T-helper 1 cell treated with Interleukin-12 subunit alpha and Interleukin-12 subunit beta and Interleukin-4 antibody, amounts not matched to agents 30 μg/mL and 1 μg/mL, for 36 hours (primary cell): ENCODE measurements around the gene RASSF4.

ENCODE experiments used
- H3K27ac Mint-ChIP-seq: one replicate; pipeline ENCODE4 v1.8.0; 2021; ENCODE audit warnings: mild to moderate bottlenecking, mixed read lengths
- H3K27me3 Mint-ChIP-seq: one replicate; pipeline ENCODE4 v1.8.0; 2021; ENCODE audit warnings: low read depth, mixed read lengths
- H3K36me3 Mint-ChIP-seq: one replicate; pipeline ENCODE4 v1.8.0; 2021; ENCODE audit warnings: low read depth, mixed read lengths
- H3K4me1 Mint-ChIP-seq: one replicate; pipeline ENCODE4 v1.8.0; 2021; ENCODE audit warnings: low read depth, mixed read lengths
- H3K4me3 Mint-ChIP-seq: one replicate; pipeline ENCODE4 v1.8.0; 2021; ENCODE audit warnings: mild to moderate bottlenecking, moderate library complexity, mixed read lengths
- H3K9me3 Mint-ChIP-seq: one replicate; pipeline ENCODE4 v1.8.0; 2021; ENCODE audit warnings: mixed read lengths

Gene RASSF4

GRCh38 chr10:44969854-44970253, 10.3 kb downstream of the RASSF4 start:
- peaks cover 2% of the 10 kb centered on the region for H3K36me3 Mint-ChIP-seq
- no peaks in the 10 kb centered on the region for H3K27me3 Mint-ChIP-seq
- H3K4me1 Mint-ChIP-seq: peaks cover 45% of the 10 kb centered on the region
- no peak overlapping the region for H3K27ac Mint-ChIP-seq
- no peaks in the 10 kb centered on the region for H3K9me3 Mint-ChIP-seq
- H3K4me3 Mint-ChIP-seq: no peak overlapping the region

GRCh38 chr10:44970812-44971395, 11.3 kb downstream of the RASSF4 start:
- H3K27ac Mint-ChIP-seq: peak overlapping the region; percentile 62
- peaks cover 2% of the 10 kb centered on the region for H3K36me3 Mint-ChIP-seq
- H3K4me1 Mint-ChIP-seq: peaks cover 39% of the 10 kb centered on the region

GRCh38 chr10:44971434-44971833, 11.8 kb downstream of the RASSF4 start:
- H3K27ac Mint-ChIP-seq: no peak overlapping the region
- no peaks in the 10 kb centered on the region for H3K9me3 Mint-ChIP-seq
- H3K27me3 Mint-ChIP-seq: no peaks in the 10 kb centered on the region
- H3K4me1 Mint-ChIP-seq: peaks cover 39% of the 10 kb centered on the region
- H3K36me3 Mint-ChIP-seq: peaks cover 2% of the 10 kb centered on the region
- no peak overlapping the region for H3K4me3 Mint-ChIP-seq

More at GRCh38 chr10:44970812-44971395, 11.3 kb downstream of the RASSF4 start:
- Mint-ChIP-seq H3K4me3 (no peak overlapping the region), H3K9me3 (no peaks in the 10 kb centered on the region), H3K27me3 (no peaks in the 10 kb centered on the region)

- Mint-ChIP-seq H3K27ac (no peak overlapping the region), H3K27me3 (no peaks in the 10 kb centered on the region), H3K4me3 (no peak overlapping the region), H3K4me1 (peaks cover 46% of the 10 kb centered on the region), H3K36me3 (peaks cover 5% of the 10 kb centered on the region), H3K9me3 (no peaks in the 10 kb centered on the region)
Measured at GRCh38 chr10:44971935-44972757, 12.5 kb downstream of the RASSF4 start.

DNA sequence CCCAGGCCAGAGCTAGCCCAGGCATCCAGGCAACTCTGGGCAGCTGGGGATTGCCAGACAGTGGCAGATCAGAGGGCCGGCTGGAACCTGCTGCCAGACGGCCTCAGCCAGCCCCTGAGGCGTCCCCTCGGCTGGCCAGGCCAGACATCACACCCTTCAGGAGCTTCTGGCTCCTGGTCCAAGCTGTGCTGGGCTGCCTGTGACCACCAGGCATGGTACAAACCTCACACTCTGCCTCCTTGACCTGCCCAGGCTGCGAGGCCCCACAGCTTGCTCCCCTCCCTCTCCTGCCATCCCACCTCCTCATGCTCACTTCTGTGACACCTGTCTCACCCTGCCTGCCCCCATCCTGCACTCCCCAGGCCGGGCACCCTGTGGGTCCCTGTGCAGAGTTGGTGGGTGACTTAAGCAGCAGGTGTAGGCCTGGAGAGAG, 13.3 kb downstream of the RASSF4 start:
- no peak overlapping the region for H3K4me3 Mint-ChIP-seq
- no peaks in the 10 kb centered on the region for H3K27me3 Mint-ChIP-seq
- no peaks in the 10 kb centered on the region for H3K9me3 Mint-ChIP-seq
- peaks cover 41% of the 10 kb centered on the region for H3K4me1 Mint-ChIP-seq
- no peak overlapping the region for H3K27ac Mint-ChIP-seq
- peaks cover 5% of the 10 kb centered on the region for H3K36me3 Mint-ChIP-seq

DNA sequence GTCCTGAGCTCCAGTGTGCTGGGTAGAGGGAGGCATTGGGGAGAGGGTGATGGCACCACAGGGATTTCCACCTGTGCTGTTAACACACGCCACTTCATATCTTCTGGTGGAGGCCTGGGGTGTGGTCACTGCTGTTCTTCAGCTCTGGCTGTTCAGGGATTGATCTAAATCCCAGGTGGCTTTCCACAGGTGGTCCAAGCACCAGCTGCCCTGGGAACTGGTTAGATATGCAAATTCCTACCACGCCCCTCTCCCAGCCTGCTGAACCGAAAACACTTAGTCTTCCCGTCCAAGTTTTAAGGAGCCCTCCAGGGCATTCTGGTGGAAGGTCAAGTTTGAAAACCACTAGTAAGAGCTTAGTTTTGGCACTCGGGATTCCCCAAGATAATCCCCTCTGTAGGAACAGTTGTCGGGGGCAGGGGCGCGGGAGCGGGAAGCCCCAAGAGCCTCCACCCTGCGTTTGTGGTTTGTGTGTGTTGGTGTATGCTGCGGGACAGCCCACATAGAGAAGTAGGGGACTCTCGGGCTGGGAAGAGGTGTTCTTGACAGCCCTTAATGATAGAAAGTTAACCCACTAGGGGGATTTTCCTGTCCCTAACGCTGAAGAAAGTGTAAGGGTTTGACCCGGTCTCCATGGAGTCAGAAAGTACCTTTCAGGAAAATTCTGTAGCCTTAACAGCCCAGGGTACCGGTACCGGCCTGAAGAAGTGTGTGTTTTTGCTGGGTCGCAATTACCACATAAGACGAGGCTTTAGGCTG, 13.9 kb downstream of the RASSF4 start:
- Mint-ChIP-seq H3K4me3 (no peak overlapping the region), H3K27me3 (no peaks in the 10 kb centered on the region), H3K9me3 (no peaks in the 10 kb centered on the region), H3K27ac (no peak overlapping the region), H3K36me3 (peaks cover 5% of the 10 kb centered on the region), H3K4me1 (peaks cover 41% of the 10 kb centered on the region)

- peak overlapping the region; percentile 79 for H3K27ac Mint-ChIP-seq
- peak overlapping the region; percentile 59 for H3K4me3 Mint-ChIP-seq
- no peaks in the 10 kb centered on the region for H3K27me3 Mint-ChIP-seq
- H3K36me3 Mint-ChIP-seq: peaks cover 3% of the 10 kb centered on the region
- no peaks in the 10 kb centered on the region for H3K9me3 Mint-ChIP-seq
- peaks cover 38% of the 10 kb centered on the region for H3K4me1 Mint-ChIP-seq
Measured at GRCh38 chr10:44974082-44974627, 14.6 kb downstream of the RASSF4 start.

GRCh38 chr10:44974628-44975430, 15.2 kb downstream of the RASSF4 start:
- no peaks in the 10 kb centered on the region for H3K9me3 Mint-ChIP-seq
- peak overlapping the region; percentile 59 for H3K4me3 Mint-ChIP-seq
- H3K27ac Mint-ChIP-seq: peak overlapping the region; percentile 79
- H3K4me1 Mint-ChIP-seq: peaks cover 38% of the 10 kb centered on the region
- peaks cover 3% of the 10 kb centered on the region for H3K36me3 Mint-ChIP-seq
- no peaks in the 10 kb centered on the region for H3K27me3 Mint-ChIP-seq

DNA sequence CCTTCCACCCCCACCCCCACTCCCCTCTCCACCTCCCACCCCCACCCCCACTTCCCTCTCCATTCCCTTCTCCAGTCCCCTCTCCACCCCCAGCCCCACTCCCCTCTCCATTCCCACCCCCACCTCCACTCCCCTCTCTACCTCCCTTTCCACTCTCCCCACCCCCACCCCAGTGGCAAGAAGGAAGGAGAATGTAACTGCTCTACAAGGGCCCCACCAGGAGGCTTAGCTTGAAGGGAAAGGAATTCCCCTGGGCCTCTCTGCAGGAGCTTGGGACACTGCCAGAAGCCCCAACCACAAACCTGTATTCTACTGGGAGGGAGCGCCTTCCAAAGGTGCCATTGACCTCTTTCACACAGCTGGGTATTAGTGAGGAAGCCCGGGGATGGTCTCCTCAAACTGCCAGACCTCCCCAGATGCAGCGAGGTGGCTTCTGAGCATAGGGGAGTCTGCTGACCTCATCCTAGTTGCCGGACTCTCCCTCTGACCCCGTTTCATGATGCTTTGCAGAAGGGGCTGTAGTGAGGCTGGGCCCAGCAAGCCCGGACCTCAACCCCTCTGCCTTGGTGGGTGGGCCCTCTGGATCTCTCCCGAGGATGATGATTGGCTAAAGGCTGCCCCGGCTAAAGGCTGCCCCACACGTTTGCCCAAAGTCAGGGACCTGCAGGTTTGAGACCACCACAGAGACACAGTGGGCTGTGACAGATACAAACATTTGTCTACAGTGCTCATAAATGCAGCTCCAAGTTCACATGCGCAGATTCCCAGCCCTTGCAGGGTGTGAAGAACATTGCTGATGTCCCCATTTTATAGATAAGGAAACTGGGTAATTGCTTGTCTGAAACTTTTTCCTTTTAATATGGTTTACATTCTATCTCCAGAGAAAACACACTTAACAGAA, 16.1 kb downstream of the RASSF4 start:
- H3K4me3 Mint-ChIP-seq: peak overlapping the region; percentile 51
- peaks cover 40% of the 10 kb centered on the region for H3K4me1 Mint-ChIP-seq
- no peaks in the 10 kb centered on the region for H3K9me3 Mint-ChIP-seq
- H3K36me3 Mint-ChIP-seq: peaks cover 3% of the 10 kb centered on the region
- no peaks in the 10 kb centered on the region for H3K27me3 Mint-ChIP-seq
- H3K27ac Mint-ChIP-seq: peak overlapping the region; percentile 37

DNA sequence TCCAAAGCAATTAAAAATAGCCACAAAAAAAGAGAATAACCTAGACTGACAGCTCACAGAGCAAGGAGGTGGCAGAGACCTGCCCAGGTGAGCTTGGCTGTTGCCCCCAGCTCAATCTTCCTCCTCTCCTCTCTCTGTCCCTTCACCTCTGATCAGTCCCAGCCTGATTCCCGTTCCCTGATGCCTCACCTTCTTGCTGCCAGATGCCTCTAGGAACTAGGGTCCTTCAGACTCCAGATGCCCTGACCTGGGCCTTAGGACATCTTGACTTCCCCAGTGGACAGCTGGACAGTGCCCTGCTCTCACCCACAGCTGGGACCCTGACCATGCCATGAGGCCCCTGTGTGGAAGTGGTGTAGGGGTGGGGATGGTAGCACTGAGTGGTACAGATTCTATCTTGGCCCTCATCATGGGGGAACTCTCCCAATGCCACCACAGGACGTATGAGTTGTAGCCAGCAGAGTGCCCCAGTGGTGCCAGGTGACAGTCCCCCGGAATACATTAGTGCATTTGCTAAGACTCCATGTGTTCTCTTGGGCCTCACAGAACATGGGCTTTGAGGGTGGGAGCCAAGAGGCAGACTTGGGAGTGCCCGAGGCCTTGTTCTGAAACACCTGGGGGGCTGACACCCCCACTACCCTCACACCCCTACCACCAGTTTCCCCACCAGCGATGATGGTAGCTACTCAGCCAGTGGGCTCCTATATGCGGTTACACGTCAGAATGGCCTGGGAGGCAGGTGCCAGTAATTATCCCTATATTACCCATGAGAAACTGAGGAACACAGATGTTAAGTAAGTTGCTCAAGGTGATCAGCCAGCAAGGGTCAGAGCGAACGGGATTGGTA, 17.0 kb downstream of the RASSF4 start:
- Mint-ChIP-seq H3K9me3 (no peaks in the 10 kb centered on the region), H3K4me3 (peak overlapping the region; percentile 47), H3K27ac (peak overlapping the region; percentile 37), H3K27me3 (no peaks in the 10 kb centered on the region), H3K36me3 (peaks cover 3% of the 10 kb centered on the region), H3K4me1 (peaks cover 46% of the 10 kb centered on the region)

DNA sequence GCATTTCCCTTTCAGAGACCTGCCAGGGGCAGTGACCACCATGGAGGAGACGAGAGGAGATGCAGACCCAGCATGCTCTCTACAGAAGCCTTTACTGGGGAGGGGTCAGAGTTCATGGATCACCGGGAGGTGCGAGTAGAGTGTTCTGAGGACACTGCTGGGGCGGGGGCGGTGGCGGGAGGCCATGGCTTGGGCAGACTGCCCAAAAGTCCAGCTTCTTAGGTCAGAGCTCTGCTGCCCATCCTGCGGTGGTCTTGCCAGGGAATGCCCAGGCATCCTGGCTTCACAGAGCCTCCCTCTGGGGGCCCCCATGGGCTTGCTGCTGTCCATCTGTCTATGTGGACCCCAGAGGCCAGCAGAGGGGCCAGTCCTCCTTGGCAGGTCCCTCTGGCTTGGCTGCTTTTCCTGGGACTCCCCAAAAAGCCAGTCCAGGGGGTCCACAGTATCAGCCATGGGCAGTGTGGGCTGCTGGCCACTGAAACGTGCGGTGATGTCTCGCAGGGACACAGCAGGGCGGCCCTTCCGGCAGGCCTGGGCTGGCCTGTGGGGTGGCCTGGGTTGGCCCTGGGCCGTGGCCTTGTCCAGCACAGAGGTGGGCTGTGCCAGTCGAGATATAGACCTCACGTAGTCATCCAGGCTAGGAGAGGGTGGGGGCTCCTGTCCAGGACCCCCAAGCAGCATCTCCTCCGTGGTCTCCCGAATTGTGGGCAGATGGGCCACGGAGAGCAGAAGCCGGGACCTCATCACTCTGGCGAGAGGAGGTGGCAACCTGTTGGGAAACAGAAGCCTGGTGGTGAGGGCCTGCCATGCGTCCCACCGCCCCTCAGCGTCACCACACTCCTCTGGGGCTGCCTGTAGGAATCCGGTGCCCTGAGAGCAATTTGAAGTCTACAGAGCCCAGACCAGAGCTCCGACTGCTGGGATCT, 17.9 kb downstream of the RASSF4 start:
- Mint-ChIP-seq H3K4me1 (peaks cover 46% of the 10 kb centered on the region), H3K27me3 (no peaks in the 10 kb centered on the region), H3K36me3 (peaks cover 3% of the 10 kb centered on the region), H3K9me3 (no peaks in the 10 kb centered on the region), H3K4me3 (peak overlapping the region; percentile 80), H3K27ac (peak overlapping the region; percentile 67)

GRCh38 chr10:44978213-44978569, 18.6 kb downstream of the RASSF4 start:
- H3K27ac Mint-ChIP-seq: peak overlapping the region; percentile 67
- peaks cover 3% of the 10 kb centered on the region for H3K36me3 Mint-ChIP-seq
- peaks cover 44% of the 10 kb centered on the region for H3K4me1 Mint-ChIP-seq
- H3K27me3 Mint-ChIP-seq: no peaks in the 10 kb centered on the region
- peak overlapping the region; percentile 80 for H3K4me3 Mint-ChIP-seq
- no peaks in the 10 kb centered on the region for H3K9me3 Mint-ChIP-seq
